CD4-positive, alpha-beta T cell treated with Interferon gamma for 1 hour (primary cell): ENCODE data around the gene NAT14.

ENCODE experiments used
- DNase-seq: peaks from one replicate; pipeline ENCODE4 v3.0.0-alpha.2; 2020

The NAT14 gene

DNA sequence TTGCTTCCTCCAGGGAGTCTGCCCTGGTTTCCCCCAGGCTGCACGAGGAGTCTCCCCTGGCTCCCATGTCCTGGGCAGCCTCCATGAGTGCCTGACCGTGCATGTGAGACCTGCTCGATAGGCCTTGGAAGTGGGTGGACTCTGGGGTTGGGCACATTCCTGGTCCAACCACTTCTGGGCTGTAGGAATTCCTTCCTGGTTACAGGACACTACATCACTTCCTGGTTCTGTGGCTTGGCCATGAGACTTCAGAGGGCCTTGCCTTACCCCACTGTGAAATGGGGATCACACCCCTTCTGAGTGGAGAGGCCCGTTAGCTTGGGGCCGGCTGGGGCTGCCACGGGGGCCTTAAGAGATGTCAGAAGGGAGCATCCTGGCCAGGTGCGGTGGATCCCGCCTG, 12.5 kb upstream of the NAT14 start:
- DNase-seq = no peak

DNA sequence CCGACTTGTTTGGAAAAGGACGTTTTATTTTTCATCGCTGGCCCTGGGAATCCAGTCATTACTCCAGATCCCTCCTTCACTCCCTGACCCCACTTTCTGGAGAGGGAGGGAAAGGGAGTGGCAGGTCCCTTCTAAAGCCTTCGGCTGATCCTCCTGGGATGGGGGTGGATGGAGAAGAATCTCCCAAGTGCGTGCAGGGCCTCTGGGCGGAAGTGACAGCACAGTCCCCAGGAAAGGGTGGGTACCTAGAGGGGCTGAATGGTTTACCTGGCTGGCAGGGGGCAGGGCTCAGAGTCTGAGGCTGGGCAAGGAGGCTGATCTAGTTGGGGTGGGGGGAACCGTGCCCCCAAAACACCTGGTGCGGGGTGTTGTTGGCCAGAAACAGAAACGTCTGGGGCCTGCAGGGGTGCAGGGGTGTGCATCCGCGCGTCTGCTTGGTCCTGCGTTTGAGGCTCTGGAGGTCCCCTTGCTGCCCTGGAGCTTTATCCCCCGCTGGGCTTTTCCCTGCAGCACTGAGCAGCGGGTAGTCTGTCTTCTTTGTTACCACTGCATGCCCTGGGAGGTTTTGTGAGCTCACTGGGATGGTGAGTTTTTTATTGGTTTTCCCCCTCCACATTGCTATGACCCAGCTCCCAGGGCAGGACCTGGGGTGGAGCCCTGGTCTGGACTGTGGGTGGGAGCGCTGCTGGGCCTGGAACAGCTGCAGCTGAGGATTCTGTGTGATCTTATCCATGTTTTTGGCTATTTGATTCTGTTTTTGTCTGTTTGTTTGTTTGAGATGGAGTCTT, 11.6 kb upstream of the NAT14 start:
- DNase-seq = no peak

DNA sequence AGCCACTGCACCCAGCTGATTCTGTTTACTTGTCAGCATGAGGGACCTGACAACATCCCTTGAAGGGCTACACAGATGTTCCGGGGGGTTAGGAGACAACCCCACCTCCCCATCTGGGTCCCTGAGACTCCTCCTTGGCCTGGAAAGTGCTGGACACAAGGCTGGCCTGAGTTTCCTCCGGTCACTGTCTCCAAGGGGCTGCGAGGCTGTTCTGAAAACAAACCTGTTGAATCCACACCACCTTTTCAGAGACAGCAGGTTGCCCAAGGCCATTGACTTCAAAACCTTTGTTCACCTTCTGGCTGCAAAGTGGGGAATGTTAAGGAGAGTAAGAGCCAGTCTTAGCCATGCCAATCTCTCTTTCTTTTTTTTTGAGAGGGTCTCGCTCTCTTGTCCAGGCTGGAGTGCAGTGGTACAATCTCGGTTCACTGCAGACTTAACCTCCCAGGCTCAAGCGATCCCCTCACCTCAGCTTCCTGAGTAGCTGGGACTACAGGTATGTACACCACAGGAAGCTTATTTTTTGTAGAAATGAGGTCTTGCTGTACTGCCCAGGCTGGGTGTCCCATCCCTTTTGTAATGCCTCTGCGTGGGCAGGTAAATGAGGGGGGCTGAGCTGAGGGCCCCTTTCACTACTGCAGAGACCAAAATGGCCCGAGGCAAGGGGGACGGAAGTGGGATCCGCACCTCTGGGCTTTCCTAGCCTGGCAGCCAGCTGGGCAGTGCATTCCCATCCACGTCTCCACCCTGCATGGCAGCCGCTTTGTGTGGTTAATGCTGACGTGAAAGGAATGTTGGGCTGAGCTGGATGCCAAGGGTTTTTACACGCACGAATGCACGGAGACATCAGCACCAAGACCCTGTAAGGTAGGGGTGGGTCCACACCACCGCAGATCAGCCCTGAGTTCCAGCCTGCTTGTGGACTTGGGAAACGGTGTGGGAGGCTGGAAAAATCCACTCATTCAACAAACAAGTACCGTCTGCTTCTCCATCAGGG, 10.4 kb upstream of the NAT14 start:
- no peak for DNase-seq

DNA sequence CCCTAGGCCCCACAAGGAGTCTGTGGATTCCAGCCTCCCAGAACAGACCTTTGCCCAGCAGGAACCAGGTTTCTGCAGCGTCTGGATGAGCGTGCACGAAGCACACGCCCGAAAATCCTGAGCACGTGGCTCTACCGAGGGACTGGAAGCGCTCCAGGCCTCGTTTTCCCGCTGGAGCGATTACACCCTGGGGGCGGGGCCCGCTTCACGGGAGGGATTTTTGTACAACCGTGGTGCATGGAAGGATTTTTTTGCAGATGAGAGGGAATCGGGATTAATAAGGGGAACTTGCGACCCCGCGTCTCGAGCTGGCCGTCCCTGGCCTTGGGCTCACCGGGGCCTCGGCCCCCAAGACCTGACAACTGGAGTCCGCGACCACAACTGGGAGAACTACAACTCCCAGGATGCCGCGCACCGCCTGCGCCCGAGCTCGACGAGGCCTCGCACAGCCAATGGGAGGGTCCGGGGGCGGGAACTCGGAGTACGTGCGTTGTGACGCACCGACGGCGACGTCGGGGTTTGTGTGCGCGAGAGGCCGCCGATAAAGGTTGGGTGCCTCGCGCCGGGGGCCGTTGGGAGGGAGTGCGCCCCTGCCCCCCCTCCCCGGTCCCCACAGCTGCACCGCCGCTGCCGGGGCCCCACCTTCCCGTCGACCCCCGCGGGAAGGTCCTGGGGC, 8.8 kb upstream of the NAT14 start, which contains the start of gene ZNF628:
Gene ZNF628 (plus strand): TSS at position 518 of the 676 bp plus-strand sequence. CDS start 3,294 bp downstream, outside the sequence.
- DNase-seq = peak; percentile 98

DNA sequence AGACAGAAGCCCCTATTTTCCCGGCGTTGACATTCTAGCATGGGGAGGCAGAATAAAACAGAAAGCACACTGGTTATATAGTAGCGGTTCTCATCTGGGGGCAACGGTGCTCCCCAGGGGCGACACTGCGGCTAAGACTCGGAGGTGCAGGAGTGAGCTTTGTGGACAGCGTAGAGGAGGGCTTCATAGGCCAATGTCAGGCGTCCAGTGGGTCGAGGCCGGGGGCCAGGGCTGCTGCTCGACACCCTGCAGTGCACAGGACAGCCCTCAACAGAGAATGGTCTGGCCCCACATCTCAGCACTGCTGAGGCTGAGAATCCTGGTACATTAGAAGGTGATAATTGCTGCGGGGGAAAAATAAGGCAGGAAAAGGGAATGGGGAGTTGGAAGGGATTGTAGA, 7.1 kb upstream of the NAT14 start:
- DNase-seq = no peak

DNA sequence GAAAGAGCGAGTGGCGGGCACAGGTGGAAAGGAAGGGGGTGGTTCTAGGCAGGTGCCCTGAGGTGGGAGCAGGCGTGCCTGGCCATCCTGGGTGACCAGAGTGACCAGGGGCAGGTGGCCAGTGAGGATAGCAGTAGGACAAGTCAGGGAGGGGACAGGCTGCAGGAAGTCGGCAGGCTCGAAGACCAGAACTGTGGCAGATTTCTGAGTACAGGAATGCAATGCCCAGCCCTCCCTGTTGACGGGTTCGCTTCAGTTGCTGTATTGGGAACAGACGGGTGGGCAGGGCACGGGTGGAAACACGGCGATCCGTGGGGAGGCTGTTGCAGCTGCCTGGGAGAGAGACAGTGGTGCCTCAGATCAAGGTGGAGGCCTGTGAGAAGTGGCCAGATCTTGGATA, 6.6 kb upstream of the NAT14 start:
- no peak for DNase-seq

DNA sequence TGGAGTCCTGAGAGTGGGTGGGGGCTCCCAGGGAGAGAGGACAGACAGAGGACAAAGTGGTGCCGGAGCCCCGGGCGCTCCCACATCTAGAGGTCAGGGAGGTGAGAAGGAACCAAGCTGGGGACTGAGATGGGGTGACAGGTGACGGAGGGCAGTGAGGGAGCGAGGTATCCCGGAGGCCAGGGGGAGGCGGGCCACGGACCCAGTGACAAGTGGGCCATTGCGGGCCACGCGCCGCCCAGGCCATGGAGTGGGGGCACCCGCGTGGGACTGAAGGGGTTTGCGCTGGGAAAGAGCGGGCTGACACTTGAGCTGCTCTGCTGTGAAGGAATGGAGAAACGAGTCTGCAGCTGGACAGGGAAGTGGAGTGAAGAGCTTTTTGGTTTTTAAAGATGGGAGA, 5.9 kb upstream of the NAT14 start:
- DNase-seq = no peak

DNA sequence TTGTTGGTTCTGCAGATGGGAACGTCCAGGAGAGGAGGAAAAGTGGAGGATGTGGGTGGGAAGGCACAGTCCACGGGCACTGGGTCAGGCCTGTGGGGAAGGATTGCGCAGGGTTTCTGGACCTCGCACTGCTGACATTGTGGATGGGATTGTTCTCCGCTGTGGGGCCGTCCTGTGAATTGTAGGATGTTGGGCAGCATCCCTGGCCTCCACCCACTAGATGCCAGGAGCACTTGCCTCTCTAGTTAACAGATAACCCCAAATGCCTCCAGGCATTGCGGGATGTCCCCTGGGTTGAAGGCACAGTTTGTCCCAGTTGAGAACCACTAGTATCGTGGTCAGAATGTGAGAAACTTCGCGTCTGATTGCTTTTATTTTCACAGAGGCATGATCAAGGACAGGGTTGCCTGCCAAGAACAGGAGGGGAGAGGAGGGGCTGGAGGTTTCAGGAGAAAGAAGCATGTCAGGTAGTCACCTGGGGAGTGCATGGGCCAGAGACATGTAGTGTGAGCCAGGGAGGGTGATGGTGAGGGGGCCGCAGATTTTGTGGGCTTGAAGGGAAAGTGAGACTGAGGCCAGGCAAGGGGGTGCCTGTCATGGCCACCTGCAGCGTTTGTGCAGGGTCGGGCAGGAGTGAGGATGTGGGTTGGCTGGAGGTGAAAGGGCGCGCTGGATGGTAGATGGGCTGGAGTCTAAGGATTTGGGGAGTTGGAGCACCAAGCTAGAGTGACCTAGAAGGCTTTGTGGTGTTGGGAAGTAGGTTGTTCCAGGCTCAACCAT, 5.3 kb upstream of the NAT14 start:
- DNase-seq = no peak

DNA sequence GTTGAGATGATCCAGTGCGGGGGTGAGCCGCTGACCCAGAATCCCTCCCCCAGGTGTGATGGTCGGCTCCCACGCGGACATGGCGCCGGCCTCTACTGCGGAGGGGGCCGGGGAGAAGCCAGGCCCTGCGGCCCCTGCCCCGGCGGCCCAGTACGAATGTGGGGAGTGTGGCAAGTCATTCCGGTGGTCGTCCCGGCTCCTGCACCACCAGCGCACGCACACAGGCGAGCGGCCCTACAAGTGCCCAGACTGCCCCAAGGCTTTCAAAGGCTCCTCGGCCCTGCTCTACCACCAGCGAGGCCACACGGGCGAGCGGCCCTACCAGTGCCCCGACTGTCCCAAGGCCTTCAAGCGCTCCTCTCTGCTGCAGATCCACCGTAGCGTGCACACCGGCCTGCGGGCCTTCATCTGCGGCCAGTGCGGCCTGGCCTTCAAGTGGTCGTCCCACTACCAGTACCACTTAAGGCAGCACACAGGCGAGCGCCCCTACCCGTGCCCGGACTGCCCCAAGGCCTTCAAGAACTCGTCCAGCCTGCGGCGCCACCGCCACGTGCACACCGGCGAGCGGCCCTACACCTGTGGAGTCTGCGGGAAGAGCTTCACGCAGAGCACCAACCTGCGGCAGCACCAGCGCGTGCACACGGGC, 3.7 kb upstream of the NAT14 start:
- DNase-seq = no peak

DNA sequence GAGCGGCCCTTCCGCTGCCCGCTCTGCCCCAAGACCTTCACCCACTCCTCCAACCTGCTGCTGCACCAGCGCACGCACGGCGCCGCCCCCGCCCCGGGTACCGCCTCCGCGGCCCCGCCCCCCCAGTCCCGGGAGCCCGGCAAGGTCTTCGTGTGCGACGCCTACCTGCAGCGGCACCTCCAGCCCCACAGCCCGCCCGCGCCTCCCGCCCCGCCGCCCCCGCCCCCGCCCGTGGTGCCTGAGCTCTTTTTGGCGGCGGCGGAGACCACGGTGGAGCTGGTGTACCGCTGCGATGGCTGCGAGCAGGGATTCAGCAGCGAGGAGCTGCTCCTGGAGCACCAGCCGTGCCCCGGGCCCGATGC, 3.2 kb upstream of the NAT14 start:
- DNase-seq = no peak

DNA sequence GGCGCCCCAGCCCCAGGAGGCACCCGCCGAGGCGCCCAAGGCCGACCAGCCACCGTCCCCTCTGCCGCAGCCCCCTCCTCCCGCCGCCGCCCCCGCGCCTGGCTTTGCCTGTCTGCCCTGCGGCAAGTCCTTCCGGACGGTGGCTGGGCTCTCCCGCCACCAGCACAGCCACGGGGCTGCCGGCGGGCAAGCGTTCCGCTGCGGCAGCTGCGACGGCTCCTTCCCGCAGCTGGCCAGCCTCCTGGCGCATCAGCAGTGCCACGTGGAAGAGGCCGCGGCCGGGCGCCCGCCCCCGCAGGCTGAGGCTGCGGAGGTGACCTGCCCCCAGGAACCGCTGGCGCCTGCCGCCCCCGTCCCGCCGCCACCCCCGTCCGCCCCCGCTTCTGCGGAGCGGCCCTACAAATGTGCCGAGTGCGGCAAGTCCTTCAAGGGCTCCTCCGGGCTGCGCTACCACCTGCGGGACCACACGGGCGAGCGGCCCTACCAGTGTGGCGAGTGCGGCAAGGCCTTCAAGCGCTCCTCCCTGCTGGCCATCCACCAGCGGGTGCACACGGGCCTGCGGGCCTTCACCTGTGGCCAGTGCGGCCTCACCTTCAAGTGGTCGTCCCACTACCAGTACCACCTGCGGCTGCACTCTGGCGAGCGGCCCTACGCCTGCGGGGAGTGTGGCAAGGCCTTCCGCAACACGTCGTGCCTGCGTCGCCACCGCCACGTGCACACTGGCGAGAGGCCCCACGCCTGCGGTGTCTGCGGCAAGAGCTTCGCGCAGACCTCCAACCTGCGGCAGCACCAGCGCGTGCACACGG, 2.6 kb upstream of the NAT14 start:
- no peak for DNase-seq

DNA sequence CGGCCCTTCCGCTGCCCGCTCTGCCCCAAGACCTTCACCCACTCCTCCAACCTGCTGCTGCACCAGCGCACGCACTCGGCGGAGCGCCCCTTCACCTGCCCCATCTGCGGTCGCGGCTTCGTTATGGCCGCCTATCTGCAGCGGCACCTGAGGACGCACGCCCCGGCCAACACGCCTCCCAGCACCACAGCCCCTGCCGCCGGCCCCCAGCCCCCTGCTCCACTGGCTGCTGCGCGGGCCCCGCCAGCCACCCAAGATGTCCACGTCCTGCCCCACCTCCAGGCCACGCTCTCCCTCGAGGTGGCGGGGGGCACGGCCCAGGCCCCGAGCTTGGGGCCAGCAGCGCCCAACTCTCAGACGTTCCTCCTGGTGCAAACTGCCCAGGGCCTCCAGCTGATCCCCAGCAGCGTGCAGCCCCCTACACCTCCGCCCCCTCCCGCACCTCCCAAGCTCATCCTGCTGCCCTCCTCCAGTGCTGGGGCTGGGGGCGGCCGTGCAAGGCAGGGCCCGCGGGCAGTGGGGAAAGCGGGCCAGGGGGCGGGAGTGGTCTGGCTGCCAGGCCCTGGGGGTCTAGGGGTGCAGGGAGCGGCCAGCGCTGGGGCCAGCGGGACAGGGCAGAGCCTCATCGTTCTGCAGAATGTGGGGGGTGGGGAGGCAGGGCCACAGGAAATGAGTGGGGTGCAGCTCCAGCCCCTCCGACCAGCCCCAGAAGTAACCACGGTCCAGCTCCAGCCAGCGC, 1.9 kb upstream of the NAT14 start:
- no peak for DNase-seq

DNA sequence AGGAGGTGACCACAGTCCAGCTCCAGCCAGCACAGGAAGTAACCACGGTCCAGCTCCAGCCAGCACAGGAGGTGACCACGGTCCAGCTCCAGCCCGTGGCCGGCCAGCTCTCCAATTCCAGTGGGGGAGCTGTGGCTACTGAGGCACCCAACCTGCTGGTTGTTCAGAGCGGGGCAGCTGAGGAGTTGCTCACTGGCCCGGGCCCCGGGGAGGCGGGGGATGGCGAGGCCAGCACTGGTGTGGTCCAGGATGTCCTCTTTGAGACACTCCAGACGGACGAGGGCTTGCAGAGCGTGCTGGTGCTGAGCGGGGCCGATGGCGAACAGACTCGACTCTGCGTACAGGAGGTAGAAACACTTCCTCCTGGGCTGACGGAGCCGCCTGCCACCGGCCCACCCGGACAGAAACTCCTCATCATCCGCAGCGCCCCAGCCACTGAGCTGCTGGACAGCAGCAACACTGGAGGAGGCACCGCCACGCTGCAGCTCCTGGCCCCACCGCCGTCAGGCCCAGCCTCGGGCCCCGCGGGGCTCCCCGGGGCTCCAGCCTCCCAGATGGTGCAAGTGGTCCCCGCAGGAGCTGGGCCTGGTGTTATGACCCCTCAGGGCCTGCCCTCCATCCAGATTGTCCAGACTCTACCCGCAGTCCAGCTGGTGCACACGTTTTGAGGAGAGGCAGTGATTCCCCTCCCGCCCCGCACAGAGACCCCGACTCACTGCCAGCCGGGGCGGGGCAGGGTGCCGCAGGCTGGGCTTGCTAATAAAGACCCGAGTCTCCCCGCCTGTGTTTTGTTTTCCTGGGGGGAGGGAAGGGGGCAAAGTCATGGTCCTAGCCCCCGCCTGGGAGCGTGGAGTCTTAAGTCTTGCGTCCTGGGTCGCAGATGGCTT, 1.0 kb upstream of the NAT14 start:
- DNase-seq = no peak

DNA sequence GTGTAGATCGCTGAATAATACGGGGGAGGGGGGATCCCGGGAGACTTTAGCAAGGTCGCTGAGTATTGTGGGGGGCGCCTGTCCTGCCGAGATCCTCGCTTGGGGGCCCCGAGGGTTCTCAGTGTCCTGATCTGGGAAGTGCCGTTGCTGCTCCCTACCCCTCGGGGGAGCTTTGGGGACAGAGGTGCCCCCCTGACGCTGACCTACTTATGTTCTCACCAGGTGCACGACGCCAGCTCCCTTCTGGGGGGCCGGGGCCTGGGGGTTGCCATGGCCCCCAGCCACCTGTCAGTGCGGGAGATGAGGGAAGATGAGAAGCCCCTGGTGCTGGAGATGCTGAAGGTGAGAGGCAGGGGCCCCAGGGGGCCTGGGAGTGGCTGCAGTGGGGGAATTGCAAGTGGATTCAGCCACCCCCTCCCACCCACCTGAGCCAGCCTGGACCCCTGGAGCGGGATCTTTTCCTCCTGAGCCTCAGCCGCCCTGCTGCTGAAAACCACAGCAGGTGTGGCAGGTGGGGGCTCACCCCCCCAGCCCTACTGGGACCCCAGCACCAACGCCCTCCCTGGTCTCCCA, 537 bp downstream of the NAT14 start:
- no peak for DNase-seq

DNA sequence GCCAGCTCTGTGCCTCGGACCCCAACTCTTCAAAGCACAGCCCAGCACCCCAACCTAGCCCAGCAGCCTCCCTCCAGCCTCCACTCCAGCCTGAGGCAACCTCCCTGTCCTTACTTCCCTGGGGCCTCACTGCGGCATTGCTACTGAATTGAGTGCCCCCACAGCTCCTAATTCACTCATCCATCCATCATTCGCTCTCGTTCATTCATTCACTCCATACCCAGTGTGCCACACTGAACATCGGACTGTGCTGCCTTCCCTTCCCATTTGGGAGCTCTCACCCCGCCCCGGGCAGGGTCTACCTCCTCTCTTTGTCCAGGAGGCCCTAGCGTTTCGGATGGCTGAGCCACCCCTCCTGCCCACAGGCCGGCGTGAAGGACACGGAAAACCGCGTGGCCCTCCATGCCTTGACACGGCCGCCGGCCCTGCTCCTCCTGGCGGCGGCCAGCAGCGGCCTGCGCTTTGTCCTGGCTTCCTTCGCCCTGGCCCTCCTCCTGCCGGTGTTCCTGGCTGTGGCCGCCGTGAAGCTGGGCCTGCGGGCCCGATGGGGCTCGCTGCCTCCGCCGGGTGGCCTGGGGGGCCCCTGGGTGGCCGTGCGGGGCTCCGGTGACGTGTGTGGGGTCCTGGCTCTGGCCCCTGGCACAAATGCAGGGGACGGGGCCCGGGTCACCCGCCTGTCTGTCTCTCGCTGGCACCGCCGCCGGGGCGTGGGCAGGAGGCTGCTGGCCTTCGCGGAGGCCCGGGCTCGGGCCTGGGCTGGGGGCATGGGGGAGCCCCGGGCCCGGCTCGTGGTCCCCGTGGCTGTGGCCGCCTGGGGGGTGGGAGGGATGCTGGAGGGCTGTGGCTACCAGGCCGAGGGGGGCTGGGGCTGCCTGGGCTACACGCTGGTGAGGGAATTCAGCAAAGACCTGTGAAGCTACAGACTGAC, 1.3 kb downstream of the NAT14 start:
- no peak for DNase-seq

DNA sequence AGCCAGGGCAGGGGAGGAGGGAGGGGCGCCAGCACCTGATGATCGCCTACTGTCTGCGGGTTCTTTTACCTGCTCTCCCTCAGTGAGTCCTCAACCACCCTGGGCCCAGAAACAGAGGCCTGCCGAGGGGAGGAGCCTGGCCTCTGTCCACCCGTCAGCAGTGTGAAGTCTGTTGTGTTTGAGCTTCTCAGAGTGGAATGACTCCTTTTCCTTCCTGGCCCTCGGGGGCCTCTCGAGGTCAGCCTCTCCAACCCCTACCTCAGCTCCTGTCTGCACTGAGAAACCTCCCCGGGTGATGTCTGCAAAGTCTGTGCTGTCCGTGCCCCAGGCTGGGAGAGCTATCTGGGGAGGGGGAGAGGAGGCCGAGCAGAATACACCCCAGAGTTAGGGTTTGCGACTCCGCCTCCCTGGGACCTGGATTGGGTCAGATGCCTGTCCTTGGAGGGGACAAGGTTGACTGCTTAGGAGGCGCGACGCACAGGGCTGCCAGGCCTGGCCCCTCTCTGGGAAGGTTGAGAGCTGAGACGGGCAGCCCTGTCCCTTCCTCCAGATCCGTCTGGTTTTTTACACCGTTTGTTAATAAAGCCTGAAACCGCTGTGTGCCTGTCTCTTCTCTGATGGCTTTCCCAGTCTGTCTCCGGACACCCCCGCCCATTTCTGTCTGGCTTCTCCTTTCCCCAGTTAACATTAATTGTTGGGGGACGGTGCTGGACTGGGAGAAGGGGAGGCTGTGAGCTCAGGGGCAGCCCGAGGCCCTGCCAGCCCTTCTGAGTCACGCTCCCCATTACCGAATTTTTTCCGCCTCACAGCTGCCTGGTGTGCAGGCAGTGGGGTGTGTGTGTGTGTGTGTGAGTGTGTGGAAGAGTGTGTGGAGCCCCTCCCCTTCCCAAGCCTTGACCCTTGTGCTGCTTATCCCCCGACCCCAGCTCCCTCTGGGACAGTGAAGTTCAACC, 2.3 kb downstream of the NAT14 start:
- DNase-seq = no peak
